Brain microvascular endothelial cell (primary cell): Measurements from ENCODE around the gene ADGRG3.

Experiments
- DNase-seq: peaks from one replicate; pipeline ENCODE4 v3.0.0-alpha.2; 2020
- H3K27ac ChIP-seq: fragments of 250-450 bp; sonication (Bioruptor Pico); 2 replicates; pipeline ENCODE4 v1.5.1; 2020; ENCODE audit warnings: mild to moderate bottlenecking, moderate library complexity
- H3K27me3 ChIP-seq: fragments of 250-450 bp; sonication (Bioruptor Pico); replicated peaks from 2 replicates; pipeline ENCODE4 v1.5.1; 2020; ENCODE audit warnings: mild to moderate bottlenecking
- H3K36me3 ChIP-seq: fragments of 250-450 bp; sonication (Bioruptor Pico); replicated peaks from 2 replicates; pipeline ENCODE4 v1.5.1; 2020; ENCODE audit warnings: mild to moderate bottlenecking
- H3K4me3 ChIP-seq: 2 replicates; pipeline ENCODE4 v1.5.1; 2011; ENCODE audit warnings: low read depth, mild to moderate bottlenecking, control low read depth, low read length, moderate library complexity
- in situ Hi-C: cut with HindIII; loops from 2 replicates; pipeline ENCODE4 v1.10.0; 2017; ENCODE audit warnings: low sequenced_read_pairs, low pct_ligation_motif_present
- TF ChIP-seq, protein P1 (sequence below): IDR thresholded peaks from 2 replicates; pipeline ENCODE4 v1.5.1; 2011; ENCODE audit warnings: low read depth, mild to moderate bottlenecking, moderate library complexity, low read length, control low read depth, inconsistent platforms; ENCODE audit errors: missing control alignments

Gene ADGRG3

DNA sequence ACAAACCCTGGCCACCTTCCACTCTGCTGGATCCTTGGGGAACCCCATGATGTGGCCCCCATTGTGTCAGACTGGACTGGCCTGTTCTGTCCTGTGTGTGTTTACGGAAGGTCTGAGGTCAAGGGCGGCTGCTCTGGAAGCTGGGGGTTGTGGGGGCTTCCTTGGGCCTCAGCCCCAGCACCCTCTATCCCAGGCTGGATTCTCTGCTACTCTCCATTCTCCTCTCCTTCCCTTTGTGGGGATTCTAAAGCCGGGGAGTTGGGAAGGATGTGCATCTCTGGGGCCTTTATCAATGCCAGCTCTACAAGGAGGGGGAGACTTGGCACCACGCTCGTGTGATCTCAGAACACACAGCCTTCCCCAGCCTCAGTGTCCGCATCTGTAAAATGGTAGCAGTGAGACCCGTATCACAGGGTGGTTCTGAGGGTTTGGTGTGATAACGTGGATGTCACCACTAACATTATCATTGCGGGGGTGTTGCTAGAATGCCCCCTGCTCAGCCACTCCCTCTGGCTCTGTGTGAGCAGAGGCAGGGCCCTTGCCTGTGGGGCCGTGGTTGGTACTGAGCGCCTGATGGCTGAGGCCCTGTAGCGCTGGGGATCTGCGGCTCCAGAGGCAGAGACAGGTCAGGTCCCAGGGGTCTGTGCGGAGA is 21.6 kb upstream of the ADGRG3 start:
- H3K4me3 ChIP-seq, result no peak overlapping the region
- H3K27me3 ChIP-seq, result no peaks in the 10 kb centered on the region
- TF ChIP-seq, protein P1, sequence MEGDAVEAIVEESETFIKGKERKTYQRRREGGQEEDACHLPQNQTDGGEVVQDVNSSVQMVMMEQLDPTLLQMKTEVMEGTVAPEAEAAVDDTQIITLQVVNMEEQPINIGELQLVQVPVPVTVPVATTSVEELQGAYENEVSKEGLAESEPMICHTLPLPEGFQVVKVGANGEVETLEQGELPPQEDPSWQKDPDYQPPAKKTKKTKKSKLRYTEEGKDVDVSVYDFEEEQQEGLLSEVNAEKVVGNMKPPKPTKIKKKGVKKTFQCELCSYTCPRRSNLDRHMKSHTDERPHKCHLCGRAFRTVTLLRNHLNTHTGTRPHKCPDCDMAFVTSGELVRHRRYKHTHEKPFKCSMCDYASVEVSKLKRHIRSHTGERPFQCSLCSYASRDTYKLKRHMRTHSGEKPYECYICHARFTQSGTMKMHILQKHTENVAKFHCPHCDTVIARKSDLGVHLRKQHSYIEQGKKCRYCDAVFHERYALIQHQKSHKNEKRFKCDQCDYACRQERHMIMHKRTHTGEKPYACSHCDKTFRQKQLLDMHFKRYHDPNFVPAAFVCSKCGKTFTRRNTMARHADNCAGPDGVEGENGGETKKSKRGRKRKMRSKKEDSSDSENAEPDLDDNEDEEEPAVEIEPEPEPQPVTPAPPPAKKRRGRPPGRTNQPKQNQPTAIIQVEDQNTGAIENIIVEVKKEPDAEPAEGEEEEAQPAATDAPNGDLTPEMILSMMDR, result no peak
- DNase-seq, result no peak
- in situ Hi-C loops, result no loop called here
- no peaks in the 10 kb centered on the region for H3K36me3 ChIP-seq
- no peak overlapping the region for H3K27ac ChIP-seq

DNA sequence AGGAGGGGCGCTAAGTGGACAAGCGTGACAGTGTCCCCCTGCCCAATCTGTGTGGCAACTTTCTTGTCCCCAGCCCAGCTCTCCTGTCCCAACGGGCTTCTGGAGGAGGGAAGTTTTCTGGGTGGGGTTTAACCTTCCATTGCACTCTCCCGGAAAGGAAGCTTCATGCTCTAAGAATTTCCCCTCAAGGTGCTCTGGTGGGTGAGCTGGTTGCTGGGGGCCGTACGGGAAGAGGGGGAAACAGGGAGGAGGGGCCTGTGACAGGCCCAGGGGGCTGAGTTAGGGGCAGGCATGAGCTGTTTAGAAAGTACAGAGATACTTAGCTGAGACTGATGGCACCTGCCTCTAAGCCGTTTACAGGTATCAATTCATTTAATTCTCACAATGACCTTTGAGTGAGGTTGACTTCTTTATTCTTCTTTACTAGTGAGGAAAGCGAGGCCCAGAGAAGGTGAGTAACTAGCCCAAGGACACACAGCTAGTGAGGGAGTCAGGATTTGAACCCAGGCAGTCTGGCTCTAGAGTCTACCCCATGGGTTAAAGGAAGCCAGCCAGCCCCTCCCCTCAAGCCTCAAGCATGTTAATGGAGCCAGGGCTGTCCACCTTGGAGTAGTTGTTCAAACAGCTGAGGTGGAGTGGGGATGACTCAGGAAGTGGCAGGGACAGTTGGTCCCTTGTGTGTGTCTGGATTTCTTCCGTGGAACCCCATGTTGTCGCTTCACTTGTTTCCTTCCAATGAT is 20.8 kb upstream of the ADGRG3 start:
- in situ Hi-C loops, result no loop called here
- Histone ChIP-seq H3K27me3 (no peaks in the 10 kb centered on the region), H3K4me3 (no peak overlapping the region), H3K36me3 (no peaks in the 10 kb centered on the region), H3K27ac (no peak overlapping the region)
- TF ChIP-seq, protein P1, result no peak
- no peak for DNase-seq

DNA sequence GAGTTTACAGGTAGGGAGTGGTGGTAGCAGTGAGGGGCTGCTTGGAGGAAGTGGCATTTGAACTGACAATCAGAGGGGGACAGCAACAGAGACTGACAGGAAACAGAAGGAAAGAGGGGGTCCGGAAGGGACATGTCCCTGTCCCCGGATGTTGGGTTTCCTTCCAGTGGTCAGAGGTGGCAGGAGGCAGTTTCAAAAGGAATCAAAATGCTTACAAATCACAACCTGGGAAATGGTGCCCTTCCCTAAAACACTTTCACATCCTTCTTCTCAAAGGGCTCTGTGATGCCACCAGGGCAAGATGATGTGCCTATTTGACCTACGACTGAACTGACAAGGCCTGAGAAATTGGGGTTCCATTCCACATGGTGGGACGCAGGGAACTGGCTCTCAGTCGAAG is 20.0 kb upstream of the ADGRG3 start:
- Histone ChIP-seq H3K27ac (no peak overlapping the region), H3K36me3 (no peaks in the 10 kb centered on the region), H3K27me3 (no peaks in the 10 kb centered on the region), H3K4me3 (no peak overlapping the region)
- TF ChIP-seq, protein P1, result no peak
- in situ Hi-C loops, result no loop called here
- no peak for DNase-seq

DNA sequence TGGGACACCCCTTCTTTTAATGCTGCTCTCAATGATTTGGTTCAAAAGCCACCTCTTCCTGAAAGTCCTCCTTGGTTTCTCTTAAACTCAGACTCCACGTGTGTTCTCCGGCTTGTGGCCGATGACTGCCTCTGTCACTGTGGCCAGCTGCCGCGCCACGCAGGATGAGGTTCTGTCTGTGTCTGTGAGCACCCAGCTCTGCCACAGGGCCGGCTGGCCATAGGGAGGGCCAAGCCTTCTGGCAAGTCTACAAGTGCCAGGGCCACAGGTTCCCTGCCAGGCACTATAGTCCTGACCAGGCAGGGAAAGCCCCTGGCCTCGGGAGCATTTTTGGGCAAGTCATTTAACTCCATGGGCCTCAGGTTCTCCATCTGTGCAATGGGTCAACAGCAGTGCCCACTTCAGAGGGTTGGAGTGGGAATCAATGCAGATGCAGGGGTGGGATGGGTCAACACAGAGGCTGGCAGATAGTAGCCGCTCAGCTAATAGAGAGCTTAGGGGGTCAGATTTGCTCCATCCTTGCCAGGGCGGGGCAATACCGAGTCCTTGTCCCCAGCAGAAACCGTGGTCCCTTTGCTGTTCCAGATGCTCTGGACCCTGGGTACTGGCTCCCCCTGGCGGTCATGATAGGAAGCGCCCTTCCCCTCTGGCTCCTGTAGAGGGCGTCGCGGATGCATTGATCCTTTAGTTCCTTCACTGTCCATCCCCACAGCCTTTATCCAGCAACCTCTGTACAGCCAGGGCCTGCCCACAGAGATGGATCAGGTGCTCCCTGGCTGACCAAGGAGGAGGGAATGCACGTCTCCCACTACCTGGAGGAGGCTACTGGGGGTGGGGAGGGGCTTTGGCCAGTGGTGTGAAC is 19.3 kb upstream of the ADGRG3 start:
- H3K27me3 ChIP-seq, result no peaks in the 10 kb centered on the region
- no peaks in the 10 kb centered on the region for H3K36me3 ChIP-seq
- H3K27ac ChIP-seq, result no peak overlapping the region
- DNase-seq, result peak; percentile 78
- in situ Hi-C loops, result no loop called here
- TF ChIP-seq, protein P1, result peak; percentile 100
- H3K4me3 ChIP-seq, result no peak overlapping the region

DNA sequence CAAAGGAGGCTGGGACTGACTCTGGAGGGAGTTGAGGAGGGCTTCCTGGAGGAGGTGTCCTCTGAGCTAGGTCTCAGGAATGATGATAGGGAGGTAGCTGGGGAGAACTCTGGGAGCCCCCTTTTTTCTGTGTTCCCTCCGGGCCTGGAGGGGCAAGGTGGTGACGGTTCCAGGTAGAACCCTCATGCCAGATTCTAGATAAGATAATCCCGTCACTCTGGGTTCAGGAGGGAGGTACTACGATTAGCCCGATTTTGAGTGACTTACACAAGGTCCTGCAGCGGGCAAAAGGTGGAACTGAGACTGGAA is 18.7 kb upstream of the ADGRG3 start:
- Histone ChIP-seq H3K27ac (no peak overlapping the region), H3K4me3 (no peak overlapping the region), H3K36me3 (no peaks in the 10 kb centered on the region), H3K27me3 (no peaks in the 10 kb centered on the region)
- no peak for DNase-seq
- in situ Hi-C loops, result no loop called here
- TF ChIP-seq, protein P1, result no peak
